HG03097 (cell line): Measurements from ENCODE around the gene CENPP.
"Not testable (repeated sequence)": the region's sequence is repeated elsewhere in the genome, so short reads cannot be mapped to it uniquely, and the experiment has no call there.

Experiments
- ATAC-seq: cut with Tn5 transposase; IDR thresholded peaks from one replicate; pipeline ENCODE4 v1.9.1; 2021; ENCODE audit not compliant: unreplicated experiment, low FRiP score

CENPP gene

GRCh38 chr9:92529124-92529523, 203.4 kb downstream of the CENPP start:
- no peak for ATAC-seq

- ATAC-seq = no peak
These were observed 205.1 kb downstream of the CENPP start for GRCh38 chr9:92530893-92531292.

- ATAC-seq = no peak
These were observed 208.5 kb downstream of the CENPP start for GRCh38 chr9:92534204-92534603.

GRCh38 chr9:92534674-92535073, 208.9 kb downstream of the CENPP start:
- no peak for ATAC-seq

- ATAC-seq = no peak
These were observed 210.4 kb downstream of the CENPP start, which contains the start of gene ECM2 for GRCh38 chr9:92535940-92536850. Gene ECM2 (minus strand): TSS chr9:92535990. CDS start chr9:92522866, 13,124 bp downstream.

GRCh38 chr9:92538541-92538940, 212.8 kb downstream of the CENPP start:
- no peak for ATAC-seq

- no peak for ATAC-seq
These were observed 218.2 kb downstream of the CENPP start for GRCh38 chr9:92543972-92544371.

- no peak for ATAC-seq
These were observed 219.3 kb downstream of the CENPP start for GRCh38 chr9:92545002-92545510.

GRCh38 chr9:92547356-92547755, 221.6 kb downstream of the CENPP start:
- ATAC-seq = no peak

GRCh38 chr9:92550765-92551164, 225.0 kb downstream of the CENPP start:
- no peak for ATAC-seq

GRCh38 chr9:92558612-92559374, 233.0 kb downstream of the CENPP start:
- no peak for ATAC-seq

- no peak for ATAC-seq
These were observed 235.9 kb downstream of the CENPP start for GRCh38 chr9:92561374-92562330.

GRCh38 chr9:92562461-92562967, 236.8 kb downstream of the CENPP start:
- no peak for ATAC-seq

GRCh38 chr9:92563116-92564100, 237.7 kb downstream of the CENPP start:
- ATAC-seq = no peak

GRCh38 chr9:92564504-92564903, 238.8 kb downstream of the CENPP start:
- no peak for ATAC-seq

GRCh38 chr9:92564982-92565381, 239.2 kb downstream of the CENPP start:
- no peak for ATAC-seq

GRCh38 chr9:92571871-92572270, 246.1 kb downstream of the CENPP start:
- ATAC-seq = not testable (repeated sequence)

- not testable (repeated sequence) for ATAC-seq
These were observed 247.9 kb downstream of the CENPP start for GRCh38 chr9:92573612-92574011.

- no peak for ATAC-seq
These were observed 250.4 kb downstream of the CENPP start for GRCh38 chr9:92576175-92576574.
